HepG2 (cell line): ENCODE results near the gene STAP2. TPM values are rescaled to one million over a fixed set of nuclear protein-coding genes. Genes with fewer than 3 reads are reported as not detected.

Source experiments
- ADNP ChIP-seq: sonication (generic); formaldehyde crosslinking; IDR thresholded peaks from 2 replicates; pipeline ENCODE4 v1.4.0; 2020; ENCODE audit warnings: missing genetic modification reagents
- CC2D1A ChIP-seq: sonication (generic); formaldehyde crosslinking; IDR thresholded peaks from 2 replicates; pipeline ENCODE4 v1.8.1; 2023; ENCODE audit warnings: mild to moderate bottlenecking, missing genetic modification reagents
- ELF1 ChIP-seq: sonication (generic); formaldehyde crosslinking; IDR thresholded peaks from 2 replicates; pipeline ENCODE4 v1.4.0; 2020; ENCODE audit warnings: missing genetic modification reagents
- FLYWCH1 ChIP-seq: sonication (generic); formaldehyde crosslinking; IDR thresholded peaks from 2 replicates; pipeline ENCODE4 v1.8.1; 2023; ENCODE audit warnings: mild to moderate bottlenecking, missing genetic modification reagents
- FOSL1 ChIP-seq: sonication (generic); formaldehyde crosslinking; IDR thresholded peaks from 2 replicates; pipeline ENCODE4 v1.9.0; 2021; ENCODE audit warnings: missing genetic modification reagents, borderline replicate concordance
- JUND ChIP-seq: sonication (generic); formaldehyde crosslinking; IDR thresholded peaks from 2 replicates; pipeline ENCODE4 v1.8.0; 2022; ENCODE audit warnings: mild to moderate bottlenecking, missing genetic modification reagents
- NFE2L1 ChIP-seq: sonication (generic); formaldehyde crosslinking; IDR thresholded peaks from 2 replicates; pipeline ENCODE4 v1.4.0; 2020; ENCODE audit warnings: missing genetic modification reagents, mild to moderate bottlenecking, borderline replicate concordance
- NR3C1 ChIP-seq: sonication (generic); formaldehyde crosslinking; IDR thresholded peaks from 2 replicates; pipeline ENCODE4 v1.4.0; 2020; ENCODE audit warnings: missing genetic modification reagents
- RXRB ChIP-seq: IDR thresholded peaks from 2 replicates; pipeline ENCODE4 v1.6.1; 2016; ENCODE audit warnings: borderline replicate concordance, missing genetic modification reagents, missing compliant biosample characterization
- SRSF9 ChIP-seq: fragments of 200-400 bp; formaldehyde crosslinking; IDR thresholded peaks from 2 replicates; pipeline ENCODE4 v1.6.1; 2018; ENCODE audit warnings: borderline replicate concordance, mild to moderate bottlenecking, low read depth, low read length; ENCODE audit not compliant: insufficient read depth, poor library complexity, severe bottlenecking
- ZFP36 ChIP-seq: fragments of 150-350 bp; IDR thresholded peaks from 2 replicates; pipeline ENCODE4 v1.6.1; 2018; ENCODE audit warnings: borderline replicate concordance, low read length, low read depth; ENCODE audit not compliant: partially characterized antibody
- ZFYVE20 ChIP-seq: sonication (generic); formaldehyde crosslinking; IDR thresholded peaks from 2 replicates; pipeline ENCODE4 v1.8.0; 2023; ENCODE audit warnings: low read depth, mild to moderate bottlenecking, moderate library complexity, missing genetic modification reagents, borderline replicate concordance
- ZNF136 ChIP-seq: sonication (generic); formaldehyde crosslinking; IDR thresholded peaks from 2 replicates; pipeline ENCODE4 v1.8.1; 2022; ENCODE audit warnings: low read depth, mild to moderate bottlenecking, moderate library complexity, missing genetic modification reagents
- ZNF260 ChIP-seq: sonication (generic); formaldehyde crosslinking; IDR thresholded peaks from 2 replicates; pipeline ENCODE4 v1.4.0; 2020; ENCODE audit warnings: missing genetic modification reagents, low read depth, mild to moderate bottlenecking, borderline replicate concordance
- ZNF510 ChIP-seq: sonication (generic); formaldehyde crosslinking; IDR thresholded peaks from 2 replicates; pipeline ENCODE4 v1.4.0; 2020; ENCODE audit warnings: low read depth, mild to moderate bottlenecking, missing genetic modification reagents
- polyA plus RNA-seq, 8 experiments: library from polyadenylated mRNA; depleted of rRNA in 3 of 8; stranded (reverse) in 7 of 8; unstranded in 1 of 8; fragments of >200 nt; fragmentation: Illumina TruSeq in 4 of 8; extraction: Trizol in 4 of 8; gene quantifications; 2 replicates each; pipeline versions ENCODE4 v1.2.1 to v1.2.3, GENCODE V29; 2011 to 2016; ENCODE audit warnings: low read depth in 4 of 8, missing spikeins in 1 of 8, mixed read lengths in 1 of 8; ENCODE audit not compliant: insufficient read depth in 1 of 8
- total RNA-seq, 5 experiments: library from RNA; depleted of rRNA; stranded (reverse); fragments of >200 nt; fragmentation: Illumina TruSeq; extraction: Trizol; gene quantifications; 2 replicates each; pipeline ENCODE4 v1.2.3, GENCODE V29; 2016; ENCODE audit warnings: low read depth in 1 of 5
- TF ChIP-seq, protein P1 (sequence below): IDR thresholded peaks from 2 replicates; pipeline ENCODE4 v1.6.1; 2016; ENCODE audit warnings: low read depth
- TF ChIP-seq, protein P2 (sequence below): sonication (generic); formaldehyde crosslinking; IDR thresholded peaks from 2 replicates; pipeline ENCODE4 v1.5.0; 2020; ENCODE audit warnings: mild to moderate bottlenecking, missing genetic modification reagents
- TF ChIP-seq, protein P3 (sequence below): sonication (generic); formaldehyde crosslinking; IDR thresholded peaks from 2 replicates; pipeline ENCODE4 v1.4.0; 2020; ENCODE audit warnings: missing genetic modification reagents, mild to moderate bottlenecking, borderline replicate concordance
- TF ChIP-seq, protein P4 (sequence below): sonication (generic); formaldehyde crosslinking; conservative IDR thresholded peaks from 2 replicates; pipeline ENCODE4 v1.8.0; 2022; ENCODE audit warnings: mild to moderate bottlenecking, moderate library complexity, missing genetic modification reagents
- TF ChIP-seq, protein P5 (sequence below): sonication (generic); formaldehyde crosslinking; IDR thresholded peaks from 2 replicates; pipeline ENCODE4 v1.5.1; 2020; ENCODE audit warnings: mild to moderate bottlenecking, missing genetic modification reagents, borderline replicate concordance

STAP2 gene
- total and polyA plus RNA-seq, 2 of the 13 experiments (the other 11 are each of a cell fraction or from before 2014, with no cell fraction given): 39.0 to 43.7 TPM

DNA sequence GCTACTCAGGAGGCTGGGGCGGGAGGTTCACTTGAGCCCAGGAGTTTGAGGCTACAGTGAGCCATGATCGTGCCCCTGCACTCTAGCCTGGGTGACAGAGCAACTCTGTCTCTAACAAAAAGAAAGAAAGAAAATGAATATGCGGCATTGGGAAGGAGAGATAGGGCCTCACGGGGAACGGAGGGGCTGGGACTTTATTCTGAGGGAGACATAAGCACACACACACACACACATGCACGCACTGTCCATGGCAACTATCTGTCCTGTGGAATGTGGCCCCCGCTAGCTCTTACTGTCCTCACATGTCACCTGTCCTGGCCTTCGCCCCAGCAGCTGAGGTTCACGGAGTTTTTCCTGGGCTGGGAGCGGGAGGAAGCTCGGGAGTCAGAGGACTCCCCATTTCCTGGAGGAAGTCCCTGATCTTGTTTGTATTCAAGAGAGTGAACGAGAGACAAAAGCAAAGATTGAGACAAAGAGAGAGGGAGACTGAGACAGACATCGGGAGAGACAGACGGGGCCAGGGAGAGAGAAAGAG lies 654 bp downstream of the STAP2 start (continued):
- TF ChIP-seq, protein P1, sequence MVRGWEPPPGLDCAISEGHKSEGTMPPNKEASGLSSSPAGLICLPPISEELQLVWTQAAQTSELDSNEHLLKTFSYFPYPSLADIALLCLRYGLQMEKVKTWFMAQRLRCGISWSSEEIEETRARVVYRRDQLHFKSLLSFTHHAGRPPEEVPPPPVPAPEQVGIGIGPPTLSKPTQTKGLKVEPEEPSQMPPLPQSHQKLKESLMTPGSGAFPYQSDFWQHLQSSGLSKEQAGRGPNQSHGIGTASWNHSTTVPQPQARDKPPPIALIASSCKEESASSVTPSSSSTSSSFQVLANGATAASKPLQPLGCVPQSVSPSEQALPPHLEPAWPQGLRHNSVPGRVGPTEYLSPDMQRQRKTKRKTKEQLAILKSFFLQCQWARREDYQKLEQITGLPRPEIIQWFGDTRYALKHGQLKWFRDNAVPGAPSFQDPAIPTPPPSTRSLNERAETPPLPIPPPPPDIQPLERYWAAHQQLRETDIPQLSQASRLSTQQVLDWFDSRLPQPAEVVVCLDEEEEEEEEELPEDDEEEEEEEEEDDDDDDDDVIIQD (CRISPR knock-in tag): no peak
- TF ChIP-seq, protein P2, sequence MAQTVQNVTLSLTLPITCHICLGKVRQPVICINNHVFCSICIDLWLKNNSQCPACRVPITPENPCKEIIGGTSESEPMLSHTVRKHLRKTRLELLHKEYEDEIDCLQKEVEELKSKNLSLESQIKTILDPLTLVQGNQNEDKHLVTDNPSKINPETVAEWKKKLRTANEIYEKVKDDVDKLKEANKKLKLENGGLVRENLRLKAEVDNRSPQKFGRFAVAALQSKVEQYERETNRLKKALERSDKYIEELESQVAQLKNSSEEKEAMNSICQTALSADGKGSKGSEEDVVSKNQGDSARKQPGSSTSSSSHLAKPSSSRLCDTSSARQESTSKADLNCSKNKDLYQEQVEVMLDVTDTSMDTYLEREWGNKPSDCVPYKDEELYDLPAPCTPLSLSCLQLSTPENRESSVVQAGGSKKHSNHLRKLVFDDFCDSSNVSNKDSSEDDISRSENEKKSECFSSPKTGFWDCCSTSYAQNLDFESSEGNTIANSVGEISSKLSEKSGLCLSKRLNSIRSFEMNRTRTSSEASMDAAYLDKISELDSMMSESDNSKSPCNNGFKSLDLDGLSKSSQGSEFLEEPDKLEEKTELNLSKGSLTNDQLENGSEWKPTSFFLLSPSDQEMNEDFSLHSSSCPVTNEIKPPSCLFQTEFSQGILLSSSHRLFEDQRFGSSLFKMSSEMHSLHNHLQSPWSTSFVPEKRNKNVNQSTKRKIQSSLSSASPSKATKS: no peak
- TF ChIP-seq RXRB (CRISPR knock-in tag) (peak; percentile 76), NFE2L1 (CRISPR knock-in tag) (no peak), NR3C1 (no peak), ADNP (peak; percentile 45; the same call in 1 of the 2 replicates), JUND (CRISPR knock-in tag) (no peak), ZNF260 (CRISPR knock-in tag) (no peak), ELF1 (CRISPR knock-in tag) (no peak), SRSF9 (no peak), ZNF510 (CRISPR knock-in tag) (no peak), CC2D1A (CRISPR knock-in tag) (no peak), ZNF136 (CRISPR knock-in tag) (0 out of 2 replicates have a peak, but pooled peaks have one; percentile 25), ZFYVE20 (CRISPR knock-in tag) (no peak), FLYWCH1 (CRISPR knock-in tag) (no peak), FOSL1 (CRISPR knock-in tag) (no peak), ZFP36 (no peak)
- TF ChIP-seq, protein P3, sequence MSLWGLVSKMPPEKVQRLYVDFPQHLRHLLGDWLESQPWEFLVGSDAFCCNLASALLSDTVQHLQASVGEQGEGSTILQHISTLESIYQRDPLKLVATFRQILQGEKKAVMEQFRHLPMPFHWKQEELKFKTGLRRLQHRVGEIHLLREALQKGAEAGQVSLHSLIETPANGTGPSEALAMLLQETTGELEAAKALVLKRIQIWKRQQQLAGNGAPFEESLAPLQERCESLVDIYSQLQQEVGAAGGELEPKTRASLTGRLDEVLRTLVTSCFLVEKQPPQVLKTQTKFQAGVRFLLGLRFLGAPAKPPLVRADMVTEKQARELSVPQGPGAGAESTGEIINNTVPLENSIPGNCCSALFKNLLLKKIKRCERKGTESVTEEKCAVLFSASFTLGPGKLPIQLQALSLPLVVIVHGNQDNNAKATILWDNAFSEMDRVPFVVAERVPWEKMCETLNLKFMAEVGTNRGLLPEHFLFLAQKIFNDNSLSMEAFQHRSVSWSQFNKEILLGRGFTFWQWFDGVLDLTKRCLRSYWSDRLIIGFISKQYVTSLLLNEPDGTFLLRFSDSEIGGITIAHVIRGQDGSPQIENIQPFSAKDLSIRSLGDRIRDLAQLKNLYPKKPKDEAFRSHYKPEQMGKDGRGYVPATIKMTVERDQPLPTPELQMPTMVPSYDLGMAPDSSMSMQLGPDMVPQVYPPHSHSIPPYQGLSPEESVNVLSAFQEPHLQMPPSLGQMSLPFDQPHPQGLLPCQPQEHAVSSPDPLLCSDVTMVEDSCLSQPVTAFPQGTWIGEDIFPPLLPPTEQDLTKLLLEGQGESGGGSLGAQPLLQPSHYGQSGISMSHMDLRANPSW (CRISPR knock-in tag): no peak
- TF ChIP-seq, protein P4, sequence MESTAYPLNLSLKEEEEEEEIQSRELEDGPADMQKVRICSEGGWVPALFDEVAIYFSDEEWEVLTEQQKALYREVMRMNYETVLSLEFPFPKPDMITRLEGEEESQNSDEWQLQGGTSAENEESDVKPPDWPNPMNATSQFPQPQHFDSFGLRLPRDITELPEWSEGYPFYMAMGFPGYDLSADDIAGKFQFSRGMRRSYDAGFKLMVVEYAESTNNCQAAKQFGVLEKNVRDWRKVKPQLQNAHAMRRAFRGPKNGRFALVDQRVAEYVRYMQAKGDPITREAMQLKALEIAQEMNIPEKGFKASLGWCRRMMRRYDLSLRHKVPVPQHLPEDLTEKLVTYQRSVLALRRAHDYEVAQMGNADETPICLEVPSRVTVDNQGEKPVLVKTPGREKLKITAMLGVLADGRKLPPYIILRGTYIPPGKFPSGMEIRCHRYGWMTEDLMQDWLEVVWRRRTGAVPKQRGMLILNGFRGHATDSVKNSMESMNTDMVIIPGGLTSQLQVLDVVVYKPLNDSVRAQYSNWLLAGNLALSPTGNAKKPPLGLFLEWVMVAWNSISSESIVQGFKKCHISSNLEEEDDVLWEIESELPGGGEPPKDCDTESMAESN: 0 out of 2 replicates have a peak, but pooled peaks have one; percentile 47
- TF ChIP-seq, protein P5, sequence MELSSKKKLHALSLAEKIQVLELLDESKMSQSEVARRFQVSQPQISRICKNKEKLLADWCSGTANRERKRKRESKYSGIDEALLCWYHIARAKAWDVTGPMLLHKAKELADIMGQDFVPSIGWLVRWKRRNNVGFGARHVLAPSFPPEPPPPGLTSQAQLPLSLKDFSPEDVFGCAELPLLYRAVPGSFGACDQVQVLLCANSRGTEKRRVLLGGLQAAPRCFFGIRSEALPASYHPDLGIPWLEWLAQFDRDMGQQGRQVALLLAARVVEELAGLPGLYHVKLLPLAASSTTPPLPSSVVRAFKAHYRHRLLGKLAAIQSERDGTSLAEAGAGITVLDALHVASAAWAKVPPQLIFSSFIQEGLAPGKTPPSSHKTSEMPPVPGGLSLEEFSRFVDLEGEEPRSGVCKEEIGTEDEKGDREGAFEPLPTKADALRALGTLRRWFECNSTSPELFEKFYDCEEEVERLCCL (CRISPR knock-in tag): no peak
